PFSK-1 (cell line): ENCODE results near the gene HPGD.

Experiments
- SIN3A ChIP-seq: IDR thresholded peaks from 2 replicates; pipeline ENCODE4 v1.6.1; 2012; ENCODE audit warnings: mild to moderate bottlenecking, low read length, moderate library complexity, borderline replicate concordance; ENCODE audit not compliant: insufficient read depth
- TAF1 ChIP-seq: IDR thresholded peaks from 2 replicates; pipeline ENCODE4 v1.6.1; 2012; ENCODE audit warnings: low read length, control low read depth, borderline replicate concordance; ENCODE audit not compliant: insufficient read depth
- TF ChIP-seq, protein P1 (sequence below), 2 experiments: IDR thresholded peaks; 2 replicates each; pipeline versions ENCODE4 v1.6.1 to v1.8.0; 2011 to 2012; ENCODE audit warnings: low read depth in 2 of 2, low read length in 2 of 2, control low read depth in 1 of 2, inconsistent platforms in 1 of 2, mild to moderate bottlenecking in 1 of 2, moderate library complexity in 1 of 2; ENCODE audit not compliant: insufficient read depth in 1 of 2

DNA sequence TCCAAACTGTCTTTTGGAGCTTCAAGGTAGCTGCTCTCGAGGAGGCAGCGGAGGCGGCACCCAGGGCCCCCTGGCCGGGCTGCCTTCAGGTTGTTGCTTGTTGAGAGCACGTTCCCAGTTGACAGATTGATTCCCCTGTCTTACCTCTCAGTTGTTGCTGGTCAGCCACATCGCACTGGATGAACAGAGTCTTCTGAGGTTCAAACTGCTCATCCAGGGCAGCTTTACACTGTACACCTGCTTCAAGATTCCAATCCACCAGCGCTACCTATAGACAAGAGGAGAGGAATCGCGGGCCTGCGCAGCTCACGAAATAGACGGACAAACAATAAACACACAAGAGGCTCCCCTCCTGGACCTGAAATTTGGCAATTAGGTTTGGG lies 497 bp downstream of the HPGD start:
- TF ChIP-seq TAF1 (no peak), SIN3A (no peak)
- TF ChIP-seq, protein P1, sequence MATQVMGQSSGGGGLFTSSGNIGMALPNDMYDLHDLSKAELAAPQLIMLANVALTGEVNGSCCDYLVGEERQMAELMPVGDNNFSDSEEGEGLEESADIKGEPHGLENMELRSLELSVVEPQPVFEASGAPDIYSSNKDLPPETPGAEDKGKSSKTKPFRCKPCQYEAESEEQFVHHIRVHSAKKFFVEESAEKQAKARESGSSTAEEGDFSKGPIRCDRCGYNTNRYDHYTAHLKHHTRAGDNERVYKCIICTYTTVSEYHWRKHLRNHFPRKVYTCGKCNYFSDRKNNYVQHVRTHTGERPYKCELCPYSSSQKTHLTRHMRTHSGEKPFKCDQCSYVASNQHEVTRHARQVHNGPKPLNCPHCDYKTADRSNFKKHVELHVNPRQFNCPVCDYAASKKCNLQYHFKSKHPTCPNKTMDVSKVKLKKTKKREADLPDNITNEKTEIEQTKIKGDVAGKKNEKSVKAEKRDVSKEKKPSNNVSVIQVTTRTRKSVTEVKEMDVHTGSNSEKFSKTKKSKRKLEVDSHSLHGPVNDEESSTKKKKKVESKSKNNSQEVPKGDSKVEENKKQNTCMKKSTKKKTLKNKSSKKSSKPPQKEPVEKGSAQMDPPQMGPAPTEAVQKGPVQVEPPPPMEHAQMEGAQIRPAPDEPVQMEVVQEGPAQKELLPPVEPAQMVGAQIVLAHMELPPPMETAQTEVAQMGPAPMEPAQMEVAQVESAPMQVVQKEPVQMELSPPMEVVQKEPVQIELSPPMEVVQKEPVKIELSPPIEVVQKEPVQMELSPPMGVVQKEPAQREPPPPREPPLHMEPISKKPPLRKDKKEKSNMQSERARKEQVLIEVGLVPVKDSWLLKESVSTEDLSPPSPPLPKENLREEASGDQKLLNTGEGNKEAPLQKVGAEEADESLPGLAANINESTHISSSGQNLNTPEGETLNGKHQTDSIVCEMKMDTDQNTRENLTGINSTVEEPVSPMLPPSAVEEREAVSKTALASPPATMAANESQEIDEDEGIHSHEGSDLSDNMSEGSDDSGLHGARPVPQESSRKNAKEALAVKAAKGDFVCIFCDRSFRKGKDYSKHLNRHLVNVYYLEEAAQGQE (IDR thresholded peaks at IDR 0.05; ENCODE audit: insufficient read depth in 1 of 2, low read depth in 2 of 2, low read length in 2 of 2) = no peak
